Kidney epithelial cell (primary cell): Measurements from ENCODE around the gene FAM120A. TPM values are rescaled to one million over a fixed set of nuclear protein-coding genes. Genes with fewer than 3 reads are reported as not detected.
"Not testable (repeated sequence)": the region's sequence is repeated elsewhere in the genome, so short reads cannot be mapped to it uniquely, and the experiment has no call there.

Experiments
- DNase-seq: peaks from one replicate; pipeline ENCODE4 v3.0.0-alpha.2; 2010; ENCODE audit warnings: low read depth
- H3K27me3 ChIP-seq: 2 replicates; pipeline ENCODE4 v1.6.0; 2011; ENCODE audit warnings: low read length; ENCODE audit not compliant: control insufficient read depth, insufficient read depth
- H3K36me3 ChIP-seq: 2 replicates; pipeline ENCODE4 v1.5.1; 2011; ENCODE audit warnings: low read length; ENCODE audit not compliant: control insufficient read depth, insufficient read depth
- H3K4me3 ChIP-seq: 2 replicates; pipeline ENCODE4 v1.5.1; 2011; ENCODE audit warnings: low read depth, mild to moderate bottlenecking, control low read depth, low read length
- total RNA-seq: library from RNA; depleted of rRNA; stranded (reverse); fragments of >200 nt; gene quantifications from 2 replicates; pipeline ENCODE4 v1.2.3, GENCODE V29; 2015
- TF ChIP-seq, protein P1 (sequence below): IDR thresholded peaks from 2 replicates; pipeline ENCODE4 v1.5.1; 2011; ENCODE audit warnings: mild to moderate bottlenecking, moderate library complexity, low read length, control low read depth, inconsistent platforms; ENCODE audit not compliant: insufficient read depth, poor library complexity, severe bottlenecking

Gene FAM120A
- total RNA-seq, 1 donor from 2014 or later = 59.0 TPM

GRCh38 chr9:93505541-93506132 is 54.2 kb downstream of the FAM120A start:
- no peaks in the 10 kb centered on the region for H3K36me3 ChIP-seq
- no peak for DNase-seq
- TF ChIP-seq, protein P1, sequence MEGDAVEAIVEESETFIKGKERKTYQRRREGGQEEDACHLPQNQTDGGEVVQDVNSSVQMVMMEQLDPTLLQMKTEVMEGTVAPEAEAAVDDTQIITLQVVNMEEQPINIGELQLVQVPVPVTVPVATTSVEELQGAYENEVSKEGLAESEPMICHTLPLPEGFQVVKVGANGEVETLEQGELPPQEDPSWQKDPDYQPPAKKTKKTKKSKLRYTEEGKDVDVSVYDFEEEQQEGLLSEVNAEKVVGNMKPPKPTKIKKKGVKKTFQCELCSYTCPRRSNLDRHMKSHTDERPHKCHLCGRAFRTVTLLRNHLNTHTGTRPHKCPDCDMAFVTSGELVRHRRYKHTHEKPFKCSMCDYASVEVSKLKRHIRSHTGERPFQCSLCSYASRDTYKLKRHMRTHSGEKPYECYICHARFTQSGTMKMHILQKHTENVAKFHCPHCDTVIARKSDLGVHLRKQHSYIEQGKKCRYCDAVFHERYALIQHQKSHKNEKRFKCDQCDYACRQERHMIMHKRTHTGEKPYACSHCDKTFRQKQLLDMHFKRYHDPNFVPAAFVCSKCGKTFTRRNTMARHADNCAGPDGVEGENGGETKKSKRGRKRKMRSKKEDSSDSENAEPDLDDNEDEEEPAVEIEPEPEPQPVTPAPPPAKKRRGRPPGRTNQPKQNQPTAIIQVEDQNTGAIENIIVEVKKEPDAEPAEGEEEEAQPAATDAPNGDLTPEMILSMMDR = no peak
- no peak overlapping the region for H3K4me3 ChIP-seq
- no peaks in the 10 kb centered on the region for H3K27me3 ChIP-seq

DNA sequence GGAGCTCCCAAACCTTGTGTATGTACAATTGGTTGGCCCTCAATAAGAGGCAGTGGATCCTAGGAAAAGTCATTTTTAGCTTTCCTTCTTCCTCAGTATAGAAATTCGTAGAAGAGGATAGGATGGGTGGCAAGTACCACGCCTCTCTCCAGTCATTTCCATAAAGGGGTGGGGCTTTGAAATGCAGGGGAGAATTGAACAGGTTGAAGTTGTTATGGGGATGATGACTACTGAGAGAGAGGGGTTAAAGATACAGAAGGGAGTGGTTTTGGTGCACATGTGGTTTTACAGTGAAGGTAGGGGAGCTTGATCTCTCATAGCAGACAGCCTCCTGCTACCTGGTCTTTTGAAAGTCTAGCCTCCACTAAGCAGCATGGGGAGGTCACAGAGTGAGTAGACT is 56.3 kb downstream of the FAM120A start:
- no peak overlapping the region for H3K4me3 ChIP-seq
- H3K27me3 ChIP-seq = no peaks in the 10 kb centered on the region
- H3K36me3 ChIP-seq = no peaks in the 10 kb centered on the region
- TF ChIP-seq, protein P1 = no peak
- DNase-seq = no peak

GRCh38 chr9:93508207-93508606 is 56.7 kb downstream of the FAM120A start:
- no peaks in the 10 kb centered on the region for H3K27me3 ChIP-seq
- TF ChIP-seq, protein P1 = no peak
- no peak for DNase-seq
- H3K36me3 ChIP-seq = no peaks in the 10 kb centered on the region
- no peak overlapping the region for H3K4me3 ChIP-seq

DNA sequence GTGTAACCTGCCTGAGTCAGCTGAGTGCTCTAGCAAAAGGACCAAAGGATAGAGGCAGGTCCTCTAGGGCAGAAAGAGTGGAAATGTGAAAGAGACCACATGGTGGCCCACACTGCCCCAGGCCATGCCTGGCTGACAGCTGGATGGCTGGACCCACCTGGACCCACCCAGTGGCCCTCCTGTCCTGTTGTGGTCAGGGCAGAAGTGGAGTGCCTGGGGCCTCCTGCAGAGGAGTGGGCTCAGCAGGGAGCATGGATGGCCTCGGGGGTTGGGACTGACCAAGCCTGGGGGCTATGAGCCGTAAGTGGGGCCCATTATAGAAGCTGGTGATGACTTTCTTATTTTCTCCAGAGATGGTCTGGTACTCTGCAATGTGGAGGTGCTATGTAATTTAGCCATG is 57.6 kb downstream of the FAM120A start:
- no peak for DNase-seq
- H3K27me3 ChIP-seq = no peaks in the 10 kb centered on the region
- TF ChIP-seq, protein P1 = no peak
- no peaks in the 10 kb centered on the region for H3K36me3 ChIP-seq
- no peak overlapping the region for H3K4me3 ChIP-seq

- Histone ChIP-seq H3K27me3 (no peaks in the 10 kb centered on the region), H3K36me3 (no peaks in the 10 kb centered on the region), H3K4me3 (no peak overlapping the region)
- no peak for DNase-seq
- TF ChIP-seq, protein P1 = no peak
Measured at GRCh38 chr9:93510041-93510440, 58.6 kb downstream of the FAM120A start.

DNA sequence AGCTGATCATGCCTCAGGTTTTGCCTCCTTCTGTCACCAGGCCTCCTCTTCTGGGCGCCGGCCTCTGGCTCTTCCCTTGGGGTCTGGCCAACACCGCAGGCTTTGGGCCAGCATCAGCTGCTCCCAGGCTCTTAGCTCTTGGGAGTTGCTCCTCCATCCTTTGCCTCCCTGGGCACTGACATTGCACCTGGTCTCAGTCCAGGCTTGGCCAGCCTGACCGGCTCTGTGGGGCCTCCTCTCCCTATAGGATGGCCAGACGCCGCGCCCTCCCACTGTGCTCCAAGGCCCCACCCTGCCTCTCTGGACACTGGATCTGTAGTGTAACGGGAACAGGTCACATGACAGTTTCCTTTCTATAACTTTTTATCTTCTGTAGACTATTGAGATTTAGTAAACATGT is 59.7 kb downstream of the FAM120A start:
- not testable (repeated sequence) for H3K36me3 ChIP-seq, DNase-seq, H3K27me3 ChIP-seq, H3K4me3 ChIP-seq

DNA sequence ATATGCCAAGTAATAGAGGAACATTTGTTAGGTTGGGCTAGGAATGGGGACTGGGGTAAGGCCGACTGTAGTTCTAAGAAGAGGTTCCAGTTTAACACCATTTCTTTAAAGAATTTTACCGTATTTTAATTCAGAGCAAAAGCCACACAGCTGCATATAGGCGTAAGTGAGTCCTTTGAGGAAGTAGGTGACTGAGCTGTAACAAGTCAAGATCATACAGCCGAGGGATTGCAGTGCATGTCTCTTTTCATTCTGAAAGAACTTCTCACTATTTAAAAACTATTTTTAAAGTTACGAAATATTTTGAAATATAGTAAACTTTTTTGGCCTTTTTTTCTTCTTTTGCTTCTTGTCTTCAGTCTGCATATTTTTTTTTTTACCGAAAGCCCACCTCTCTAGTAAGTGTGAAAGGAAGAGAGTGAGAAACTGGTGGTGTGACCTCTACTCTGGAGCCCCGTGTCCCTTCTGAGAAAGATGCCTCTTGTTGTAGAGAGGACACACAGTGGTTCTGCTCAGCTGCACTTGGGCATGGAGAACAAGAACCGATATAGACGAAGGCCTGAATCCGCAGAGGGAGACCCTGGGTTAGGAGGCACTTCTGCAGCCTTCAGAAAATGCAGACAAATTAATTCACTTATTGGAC is 60.8 kb downstream of the FAM120A start:
- H3K27me3 ChIP-seq, DNase-seq, H3K4me3 ChIP-seq, H3K36me3 ChIP-seq: not testable (repeated sequence)
